ENCODE measurements around the gene CSH2.
"Not testable (repeated sequence)": the region's sequence is repeated elsewhere in the genome, so short reads cannot be mapped to it uniquely, and the experiment has no call there.

The CSH2 gene

DNA sequence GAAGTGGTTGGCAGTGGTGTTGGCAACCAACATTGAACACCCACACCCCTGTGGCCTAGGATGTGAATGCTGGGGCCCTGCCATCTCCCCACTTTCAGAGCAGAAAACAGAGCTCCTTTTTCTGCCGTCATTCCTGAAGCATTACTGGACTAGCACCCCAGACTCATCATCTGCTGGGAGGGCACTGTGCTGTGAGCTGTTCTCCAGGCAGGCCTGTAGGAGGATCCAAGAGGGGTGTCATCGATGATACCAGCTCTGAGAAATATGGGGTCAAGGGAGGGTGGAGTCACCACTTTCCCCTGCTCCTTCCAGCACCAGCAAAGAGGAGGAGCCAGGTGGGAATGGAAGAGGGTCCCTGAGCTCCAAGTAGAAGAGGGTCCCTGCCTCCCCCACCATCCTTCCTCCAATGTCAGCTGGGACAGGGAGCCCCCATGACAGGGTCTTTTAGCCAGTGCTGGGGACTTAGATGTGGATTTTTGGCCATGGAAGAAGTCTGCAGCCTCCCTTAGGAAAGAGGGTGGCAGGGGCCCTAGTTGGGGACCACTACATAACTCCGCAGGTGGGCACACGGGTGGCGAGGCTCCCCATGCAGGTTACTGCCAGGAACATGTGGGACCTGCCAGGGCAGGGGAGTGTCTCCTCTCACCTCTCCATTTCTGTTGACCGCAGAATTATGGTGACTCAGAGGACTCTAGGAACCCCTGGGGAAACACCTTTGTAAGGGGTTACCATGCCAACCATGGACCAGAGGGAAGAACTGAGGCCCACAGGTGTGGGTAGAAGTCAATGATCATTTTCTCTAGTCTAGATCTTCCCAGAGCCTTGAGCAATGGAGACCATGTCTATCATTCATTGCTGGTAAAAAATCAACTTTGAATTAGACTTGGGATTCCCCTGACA is 25.7 kb upstream of the CSH2 start:
- H3K23ac ChIP-seq (ENCODE audit: low read depth, low read length, poor library complexity); H2BK15ac ChIP-seq (ENCODE audit: low read length); H3K14ac ChIP-seq (ENCODE audit: low read length); H2BK12ac ChIP-seq (ENCODE audit: low read length); H3K4ac ChIP-seq (ENCODE audit: low read length); DNase-seq (ENCODE audit: low spot score); H3K27me3 ChIP-seq (ENCODE audit: control insufficient read depth in 3 of 3, insufficient read depth in 3 of 3, low read depth in 1 of 3, low read length in 3 of 3); H3K4me1 ChIP-seq (ENCODE audit: control insufficient read depth in 2 of 2, insufficient read depth in 1 of 2, low read depth in 1 of 2, low read length in 2 of 2); H2BK5ac ChIP-seq (ENCODE audit: low read length); H3K4me3 ChIP-seq (ENCODE audit: low read length in 2 of 2); H2BK120ac ChIP-seq (ENCODE audit: low read depth, low read length); H3K18ac ChIP-seq (ENCODE audit: low read length); H4K8ac ChIP-seq (ENCODE audit: low read depth, low read length); H3K27ac ChIP-seq (replicated peaks; ENCODE audit: low read length); H3K9me3 ChIP-seq (replicated peaks in 1 of 2; ENCODE audit: control insufficient read depth in 2 of 2, insufficient read depth in 1 of 2, low read depth in 1 of 2, low read length in 2 of 2); H2AFZ ChIP-seq (ENCODE audit: low read length); H2AK5ac ChIP-seq (ENCODE audit: low read depth, low read length); H3K79me1 ChIP-seq (ENCODE audit: low read depth, low read length); H3K9ac ChIP-seq (ENCODE audit: low read depth, low read length, poor library complexity); H4K91ac ChIP-seq (ENCODE audit: low read depth, low read length, poor library complexity); H3K4me2 ChIP-seq (ENCODE audit: insufficient read depth, low read length, poor library complexity, severe bottlenecking); H3K36me3 ChIP-seq (replicated peaks in 1 of 2; ENCODE audit: control insufficient read depth in 2 of 2, insufficient read depth in 2 of 2, low read length in 2 of 2): not testable (repeated sequence)
- WGBS, 2 donors (ENCODE audit: extremely low coverage in 2 of 2, insufficient read length in 2 of 2, insufficient replicate concordance in 1 of 2): no CpG with 5 or more reads among the region's 6 CpGs

DNA sequence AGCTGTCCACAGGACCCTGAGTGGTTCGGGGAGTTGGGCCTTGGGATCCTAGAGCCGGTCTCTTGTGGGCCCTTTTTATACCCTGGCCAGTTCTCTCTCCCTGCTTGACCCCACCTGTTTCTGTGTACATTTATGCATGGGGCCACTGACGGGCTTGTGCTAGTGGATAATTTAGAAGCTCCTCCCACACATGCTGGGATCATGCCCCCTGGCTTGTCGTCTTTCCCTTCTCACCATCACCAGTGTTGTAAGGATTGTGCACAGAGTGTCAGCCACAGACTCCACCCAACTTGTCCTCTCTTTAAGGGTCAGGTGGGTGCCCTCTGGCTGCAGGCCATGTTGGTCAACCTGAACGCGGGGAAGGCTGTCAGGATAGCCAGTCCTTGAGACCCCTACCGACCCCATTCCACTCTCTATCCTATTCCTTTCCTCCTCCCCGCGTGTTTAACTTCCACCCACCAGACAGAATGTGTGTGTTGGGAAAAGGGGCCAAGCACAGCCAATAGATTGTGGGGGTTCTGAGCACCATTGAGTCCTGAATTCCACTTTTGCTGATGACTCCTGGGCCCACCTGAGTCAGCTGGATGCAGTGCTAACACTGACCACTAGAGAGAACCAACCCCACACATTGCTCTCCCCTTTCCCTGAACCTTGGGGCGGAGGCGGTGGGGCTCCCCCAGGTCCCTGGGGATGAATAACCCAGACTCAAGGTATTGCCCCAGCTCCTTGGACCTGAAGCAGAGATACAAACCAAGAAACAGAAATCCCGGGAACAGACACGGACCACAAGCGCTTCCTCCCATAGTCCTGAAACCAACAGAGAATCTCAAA is 23.3 kb upstream of the CSH2 start, which contains the start of gene CSH1:
Gene CSH1, minus strand, starts transcription at position 51 of the 831 bp plus-strand sequence. CDS start 63 bp downstream, outside the sequence.
- not testable (repeated sequence) for H4K91ac ChIP-seq (ENCODE audit: low read depth, low read length, poor library complexity); H3K27me3 ChIP-seq (ENCODE audit: control insufficient read depth in 3 of 3, insufficient read depth in 3 of 3, low read depth in 1 of 3, low read length in 3 of 3); H3K4ac ChIP-seq (ENCODE audit: low read length); H2AK5ac ChIP-seq (ENCODE audit: low read depth, low read length); H3K4me1 ChIP-seq (ENCODE audit: control insufficient read depth in 2 of 2, insufficient read depth in 1 of 2, low read depth in 1 of 2, low read length in 2 of 2); H3K18ac ChIP-seq (ENCODE audit: low read length); H3K79me1 ChIP-seq (ENCODE audit: low read depth, low read length); H2BK120ac ChIP-seq (ENCODE audit: low read depth, low read length); H3K36me3 ChIP-seq (replicated peaks in 1 of 2; ENCODE audit: control insufficient read depth in 2 of 2, insufficient read depth in 2 of 2, low read length in 2 of 2); H2BK5ac ChIP-seq (ENCODE audit: low read length); H3K9ac ChIP-seq (ENCODE audit: low read depth, low read length, poor library complexity); H3K4me2 ChIP-seq (ENCODE audit: insufficient read depth, low read length, poor library complexity, severe bottlenecking); H2AFZ ChIP-seq (ENCODE audit: low read length); H4K8ac ChIP-seq (ENCODE audit: low read depth, low read length); H3K27ac ChIP-seq (replicated peaks; ENCODE audit: low read length); H3K14ac ChIP-seq (ENCODE audit: low read length); H3K4me3 ChIP-seq (ENCODE audit: low read length in 2 of 2); H2BK12ac ChIP-seq (ENCODE audit: low read length); H3K23ac ChIP-seq (ENCODE audit: low read depth, low read length, poor library complexity); H2BK15ac ChIP-seq (ENCODE audit: low read length); DNase-seq (ENCODE audit: low spot score); H3K9me3 ChIP-seq (replicated peaks in 1 of 2; ENCODE audit: control insufficient read depth in 2 of 2, insufficient read depth in 1 of 2, low read depth in 1 of 2, low read length in 2 of 2)
- WGBS, 2 donors (ENCODE audit: extremely low coverage in 2 of 2, insufficient read length in 2 of 2, insufficient replicate concordance in 1 of 2): no CpG with 5 or more reads among the region's 14 CpGs

DNA sequence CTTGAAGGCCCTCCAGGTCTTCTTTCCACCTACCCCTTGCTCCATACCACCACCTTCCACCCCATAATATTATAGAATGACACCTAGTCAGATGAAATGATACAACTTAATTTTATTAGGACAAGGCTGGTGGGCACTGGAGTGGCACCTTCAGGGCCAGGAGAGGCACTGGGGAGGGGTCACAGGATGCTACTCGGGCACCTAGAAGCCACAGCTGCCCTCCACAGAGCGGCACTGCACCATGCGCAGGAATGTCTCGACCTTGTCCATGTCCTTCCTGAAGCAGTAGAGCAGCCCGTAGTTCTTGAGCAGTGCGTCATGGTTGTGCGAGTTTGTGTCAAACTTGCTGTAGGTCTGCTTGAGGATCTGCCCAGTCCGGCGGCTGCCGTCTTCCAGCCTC is 21.3 kb upstream of the CSH2 start:
- H4K8ac ChIP-seq (ENCODE audit: low read depth, low read length); H3K27me3 ChIP-seq (ENCODE audit: control insufficient read depth in 3 of 3, insufficient read depth in 3 of 3, low read depth in 1 of 3, low read length in 3 of 3); H2AFZ ChIP-seq (ENCODE audit: low read length); H2BK5ac ChIP-seq (ENCODE audit: low read length); H3K27ac ChIP-seq (replicated peaks; ENCODE audit: low read length); H2BK120ac ChIP-seq (ENCODE audit: low read depth, low read length); H3K79me1 ChIP-seq (ENCODE audit: low read depth, low read length); H3K4me1 ChIP-seq (ENCODE audit: control insufficient read depth in 2 of 2, insufficient read depth in 1 of 2, low read depth in 1 of 2, low read length in 2 of 2); H3K14ac ChIP-seq (ENCODE audit: low read length); H3K23ac ChIP-seq (ENCODE audit: low read depth, low read length, poor library complexity); H3K9ac ChIP-seq (ENCODE audit: low read depth, low read length, poor library complexity); H3K4ac ChIP-seq (ENCODE audit: low read length); H2BK12ac ChIP-seq (ENCODE audit: low read length); H3K4me2 ChIP-seq (ENCODE audit: insufficient read depth, low read length, poor library complexity, severe bottlenecking); H2BK15ac ChIP-seq (ENCODE audit: low read length); H2AK5ac ChIP-seq (ENCODE audit: low read depth, low read length); H4K91ac ChIP-seq (ENCODE audit: low read depth, low read length, poor library complexity); DNase-seq (ENCODE audit: low spot score); H3K36me3 ChIP-seq (replicated peaks in 1 of 2; ENCODE audit: control insufficient read depth in 2 of 2, insufficient read depth in 2 of 2, low read length in 2 of 2); H3K4me3 ChIP-seq (ENCODE audit: low read length in 2 of 2); H3K9me3 ChIP-seq (replicated peaks in 1 of 2; ENCODE audit: control insufficient read depth in 2 of 2, insufficient read depth in 1 of 2, low read depth in 1 of 2, low read length in 2 of 2); H3K18ac ChIP-seq (ENCODE audit: low read length): not testable (repeated sequence)
- WGBS, 2 donors (ENCODE audit: extremely low coverage in 2 of 2, insufficient read length in 2 of 2, insufficient replicate concordance in 1 of 2): no CpG with 5 or more reads among the region's 10 CpGs

DNA sequence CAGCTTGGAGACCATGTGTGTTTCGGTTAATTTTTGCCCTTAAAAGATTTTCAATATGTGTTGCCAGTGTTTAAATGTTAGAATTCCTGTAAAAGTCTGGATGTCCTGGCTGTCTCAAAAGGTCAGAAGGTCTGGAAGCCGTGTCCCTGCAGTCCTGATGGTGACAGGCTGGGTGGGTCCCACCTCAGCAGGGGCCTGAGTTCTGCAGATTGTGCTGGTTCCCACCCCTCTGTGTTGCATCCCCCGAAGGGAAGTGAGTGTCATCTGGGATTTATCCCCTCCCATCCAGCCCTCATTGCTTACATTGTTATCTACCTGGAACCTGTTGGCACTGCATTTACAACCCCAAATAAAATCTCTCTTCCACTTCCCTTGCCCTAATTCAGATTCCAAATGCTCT is 20.5 kb upstream of the CSH2 start:
- not testable (repeated sequence) for DNase-seq (ENCODE audit: low spot score); H2BK120ac ChIP-seq (ENCODE audit: low read depth, low read length); H3K18ac ChIP-seq (ENCODE audit: low read length); H3K36me3 ChIP-seq (replicated peaks in 1 of 2; ENCODE audit: control insufficient read depth in 2 of 2, insufficient read depth in 2 of 2, low read length in 2 of 2); H2BK12ac ChIP-seq (ENCODE audit: low read length); H3K14ac ChIP-seq (ENCODE audit: low read length); H3K23ac ChIP-seq (ENCODE audit: low read depth, low read length, poor library complexity); H4K91ac ChIP-seq (ENCODE audit: low read depth, low read length, poor library complexity); H3K27ac ChIP-seq (replicated peaks; ENCODE audit: low read length); H2BK5ac ChIP-seq (ENCODE audit: low read length); H3K9me3 ChIP-seq (replicated peaks in 1 of 2; ENCODE audit: control insufficient read depth in 2 of 2, insufficient read depth in 1 of 2, low read depth in 1 of 2, low read length in 2 of 2); H3K27me3 ChIP-seq (ENCODE audit: control insufficient read depth in 3 of 3, insufficient read depth in 3 of 3, low read depth in 1 of 3, low read length in 3 of 3); H3K4me3 ChIP-seq (ENCODE audit: low read length in 2 of 2); H3K4me2 ChIP-seq (ENCODE audit: insufficient read depth, low read length, poor library complexity, severe bottlenecking); H3K4ac ChIP-seq (ENCODE audit: low read length); H2BK15ac ChIP-seq (ENCODE audit: low read length); H4K8ac ChIP-seq (ENCODE audit: low read depth, low read length); H3K4me1 ChIP-seq (ENCODE audit: control insufficient read depth in 2 of 2, insufficient read depth in 1 of 2, low read depth in 1 of 2, low read length in 2 of 2); H2AFZ ChIP-seq (ENCODE audit: low read length); H3K79me1 ChIP-seq (ENCODE audit: low read depth, low read length); H2AK5ac ChIP-seq (ENCODE audit: low read depth, low read length); H3K9ac ChIP-seq (ENCODE audit: low read depth, low read length, poor library complexity)
- WGBS, 2 donors (ENCODE audit: extremely low coverage in 2 of 2, insufficient read length in 2 of 2, insufficient replicate concordance in 1 of 2): no CpG with 5 or more reads among the region's 3 CpGs

Measured in neuronal stem cell (in vitro differentiated cells).